Activated CD4-positive, alpha-beta T cell treated with anti-CD3 and anti-CD28 coated beads, Interleukin-2, amount 10 ng/mL, durations not matched to agents 7 days and 5 days (primary cell): Measurements from ENCODE around the gene CARM1. TPM values are rescaled to one million over a fixed set of nuclear protein-coding genes. Genes with fewer than 3 reads are reported as not detected.
A peak's percentile ranks its signal among the peaks of the same experiment; 100 is the strongest.
"Not testable (repeated sequence)": the region's sequence is repeated elsewhere in the genome, so short reads cannot be mapped to it uniquely, and the experiment has no call there.

Experiments
- CTCF ChIA-PET: fragments of 350-600 bp; sonication (Branson Sonifier 250); formaldehyde crosslinking; loops from one replicate; lab custom pipeline; 2021; ENCODE audit warnings: antibody characterized with exemption; lab: Charles Lee
- POLR2A ChIA-PET: fragments of 350-600 bp; sonication (Branson Sonifier 250); formaldehyde crosslinking; loops from one replicate; lab custom pipeline; 2021; ENCODE audit warnings: antibody characterized with exemption; lab: Charles Lee
- DNase-seq: peaks from one replicate; pipeline ENCODE4 v3.0.0-alpha.2; 2020
- H3K27ac Mint-ChIP-seq: one replicate; pipeline ENCODE4 v1.8.0; 2021; ENCODE audit warnings: mild to moderate bottlenecking, moderate library complexity, mixed read lengths
- H3K27me3 Mint-ChIP-seq: one replicate; pipeline ENCODE4 v1.8.0; 2021; ENCODE audit warnings: mixed read lengths
- H3K36me3 Mint-ChIP-seq: one replicate; pipeline ENCODE4 v1.8.0; 2021; ENCODE audit warnings: low read depth, mixed read lengths
- H3K4me1 Mint-ChIP-seq: one replicate; pipeline ENCODE4 v1.8.0; 2021; ENCODE audit warnings: mixed read lengths
- H3K4me3 Mint-ChIP-seq: one replicate; pipeline ENCODE4 v1.8.0; 2021; ENCODE audit warnings: mild to moderate bottlenecking, moderate library complexity, mixed read lengths
- H3K9me3 Mint-ChIP-seq: one replicate; pipeline ENCODE4 v1.8.0; 2021; ENCODE audit warnings: mixed read lengths
- total RNA-seq, 2 experiments: library from RNA; stranded (reverse); gene quantifications; one replicate each; pipeline ENCODE4 v1.2.3, GENCODE V29; 2021

Gene CARM1
- total RNA-seq, 2 experiments from 2014 or later: 32.4 to 34.3 TPM

DNA sequence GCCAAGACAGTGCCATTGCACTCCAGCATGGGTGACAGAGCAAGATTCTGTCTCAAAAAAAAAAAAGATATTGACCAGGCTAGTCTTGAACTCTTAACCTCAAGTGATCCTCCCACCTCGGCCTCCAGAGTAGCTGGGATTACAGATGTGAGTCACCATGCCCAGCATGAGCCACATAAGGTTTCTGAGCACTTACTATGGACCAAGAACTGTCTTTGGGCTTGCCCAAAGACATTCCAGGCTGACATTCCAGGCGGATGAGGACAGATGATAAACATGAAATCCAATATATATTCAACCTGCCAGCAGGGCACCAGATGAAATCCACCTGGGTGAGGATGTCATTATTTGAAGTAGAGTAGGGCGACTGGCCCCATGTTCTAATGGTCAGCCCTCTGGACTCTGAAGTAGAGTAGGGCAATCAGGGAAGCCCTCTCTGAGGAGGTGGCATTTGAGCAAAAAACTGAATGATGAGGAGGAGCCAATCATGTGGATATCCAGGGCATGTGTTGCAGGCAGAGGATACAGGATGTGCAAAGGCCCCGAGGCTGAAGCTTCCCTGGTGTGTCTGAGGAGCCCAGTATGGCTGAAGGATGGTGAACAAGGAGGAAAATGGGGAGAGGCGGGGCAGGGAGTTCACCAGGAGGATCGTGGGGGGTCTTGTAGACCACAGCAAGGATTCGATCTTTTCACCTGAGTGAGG is 19.1 kb upstream of the CARM1 start:
- Mint-ChIP-seq H3K4me1 (peaks cover 10% of the 10 kb centered on the region), H3K4me3 (no peak overlapping the region), H3K36me3 (no peaks in the 10 kb centered on the region), H3K27me3 (peaks cover 2% of the 10 kb centered on the region), H3K9me3 (no peaks in the 10 kb centered on the region), H3K27ac (no peak overlapping the region)
- no peak for DNase-seq
- ChIA-PET CTCF (interaction anchor here (0.6 to 4.4 kb wide), 4 partner anchors 12 to 135 kb away, joined by 3 to 27 read pairs (median 7); partner anchors contain the start of gene DNM2), POLR2A (no interaction called here)

GRCh38 chr19:10852941-10853340 is 18.4 kb upstream of the CARM1 start:
- DNase-seq: no peak
- ChIA-PET CTCF (interaction anchor here (1.1 to 4.4 kb wide), 3 partner anchors 11 to 136 kb away, joined by 4 to 27 read pairs (median 5); partner anchors contain the start of genes DNM2 and TMED1), POLR2A (interaction anchor here (0.6 kb wide), 1 partner anchor 47 kb away, joined by 4 read pairs; no protein-coding TSS in a partner anchor)
- H3K36me3 Mint-ChIP-seq: no peaks in the 10 kb centered on the region
- no peaks in the 10 kb centered on the region for H3K9me3 Mint-ChIP-seq
- no peak overlapping the region for H3K27ac Mint-ChIP-seq
- peaks cover 2% of the 10 kb centered on the region for H3K27me3 Mint-ChIP-seq
- H3K4me3 Mint-ChIP-seq: no peak overlapping the region
- peaks cover 8% of the 10 kb centered on the region for H3K4me1 Mint-ChIP-seq

DNA sequence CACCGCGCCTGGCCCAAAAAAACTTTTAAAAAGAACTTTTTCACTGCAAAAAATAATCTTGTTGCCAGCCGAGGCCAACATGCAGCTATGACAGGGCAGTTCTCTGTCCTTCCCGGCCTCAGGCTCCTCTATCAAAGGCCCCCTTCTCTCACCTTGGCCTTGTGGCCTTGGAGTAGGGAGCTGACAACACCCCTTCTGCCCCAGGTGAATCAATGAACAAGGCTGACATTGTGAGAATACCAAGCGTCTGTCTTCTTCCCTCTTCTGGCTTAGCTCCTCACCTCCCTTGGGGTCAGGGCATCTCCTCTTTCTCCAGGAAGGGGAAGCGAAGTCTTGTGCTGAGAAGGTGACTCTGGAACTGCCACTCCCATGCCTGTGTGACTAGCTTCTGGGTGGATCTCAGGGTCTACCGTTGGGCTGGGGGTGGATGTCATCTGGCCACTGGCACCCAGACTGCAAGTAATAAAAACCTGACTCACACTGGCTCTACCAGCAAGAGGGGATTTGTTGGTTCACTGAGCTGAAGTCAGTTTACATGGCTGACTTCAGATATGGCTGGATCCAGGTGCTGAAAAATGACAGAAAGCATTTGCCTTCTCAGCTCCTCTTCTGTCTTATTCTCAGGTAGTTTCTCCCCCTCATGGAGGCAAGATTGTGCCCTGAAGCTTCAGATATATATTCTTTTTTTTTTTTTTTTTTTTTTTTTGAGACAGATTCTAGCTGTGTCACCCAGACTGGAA is 16.8 kb upstream of the CARM1 start:
- Mint-ChIP-seq H3K4me3 (no peak overlapping the region), H3K4me1 (no peaks in the 10 kb centered on the region), H3K27me3 (no peaks in the 10 kb centered on the region), H3K9me3 (no peaks in the 10 kb centered on the region), H3K36me3 (no peaks in the 10 kb centered on the region), H3K27ac (no peak overlapping the region)
- no peak for DNase-seq
- CTCF ChIA-PET: interaction anchor here (0.6 to 4.4 kb wide), 6 partner anchors 9 to 136 kb away, joined by 3 to 27 read pairs (median 4); partner anchors contain the start of gene DNM2
- POLR2A ChIA-PET: interaction anchor here (0.6 kb wide), 1 partner anchor 25 kb away, joined by 3 read pairs; no protein-coding TSS in a partner anchor

DNA sequence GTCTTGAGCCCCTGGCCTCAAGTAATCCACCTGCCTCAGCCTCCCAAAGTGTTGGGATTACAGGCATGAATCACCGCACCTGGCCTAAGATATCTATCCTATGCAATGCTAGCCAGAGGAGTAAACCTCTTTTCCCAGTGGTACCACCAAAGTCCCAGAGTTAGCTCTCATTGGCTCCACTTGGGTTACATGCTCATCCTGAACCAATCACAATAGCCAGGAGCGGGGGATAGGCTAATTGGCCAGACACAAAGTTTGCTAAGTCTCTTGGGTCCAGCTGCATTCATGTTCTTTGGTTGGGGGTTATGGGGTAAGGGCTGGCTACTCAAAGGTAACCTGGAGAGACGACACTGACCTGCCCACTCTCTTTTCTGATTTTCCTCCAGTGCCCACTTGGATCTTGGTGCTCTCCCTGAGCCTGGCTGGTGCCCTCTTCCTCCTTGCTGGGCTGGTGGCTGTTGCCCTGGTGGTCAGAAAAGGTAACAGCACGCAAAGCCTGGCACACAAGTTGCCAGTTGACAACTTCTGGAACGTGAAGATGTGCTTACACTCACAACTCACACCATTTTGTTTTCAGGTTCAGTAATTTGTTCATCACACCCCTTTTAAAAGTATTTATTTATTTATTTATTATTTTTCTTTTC is 15.4 kb upstream of the CARM1 start:
- Mint-ChIP-seq H3K27ac (no peak overlapping the region), H3K9me3 (no peaks in the 10 kb centered on the region), H3K36me3 (no peaks in the 10 kb centered on the region), H3K4me1 (peaks cover under 1% of the 10 kb centered on the region), H3K4me3 (no peak overlapping the region), H3K27me3 (no peaks in the 10 kb centered on the region)
- CTCF ChIA-PET: interaction anchor here (0.9 to 4.4 kb wide), 5 partner anchors 8 to 139 kb away, joined by 4 to 27 read pairs (median 4); partner anchors contain the start of gene DNM2
- DNase-seq: peak; percentile 32
- POLR2A ChIA-PET: no interaction called here

- H3K4me3 Mint-ChIP-seq, H3K27ac Mint-ChIP-seq, H3K9me3 Mint-ChIP-seq, H3K36me3 Mint-ChIP-seq, POLR2A ChIA-PET, H3K27me3 Mint-ChIP-seq, H3K4me1 Mint-ChIP-seq, DNase-seq: not testable (repeated sequence)
- CTCF ChIA-PET: interaction anchor here (0.9 to 4.4 kb wide), 4 partner anchors 7 to 140 kb away, joined by 3 to 27 read pairs (median 4); partner anchors contain the start of gene DNM2
Measured at GRCh38 chr19:10856899-10857298, 14.5 kb upstream of the CARM1 start.

- H3K36me3 Mint-ChIP-seq: no peaks in the 10 kb centered on the region
- no peak overlapping the region for H3K27ac Mint-ChIP-seq
- H3K4me1 Mint-ChIP-seq: peaks cover 8% of the 10 kb centered on the region
- H3K27me3 Mint-ChIP-seq: no peaks in the 10 kb centered on the region
- ChIA-PET CTCF (interaction anchor here (0.6 to 1.4 kb wide), 11 partner anchors 9 to 277 kb away, joined by 3 to 8 read pairs (median 3); partner anchors contain the start of gene TMED1), POLR2A (no interaction called here)
- no peaks in the 10 kb centered on the region for H3K9me3 Mint-ChIP-seq
- DNase-seq: no peak
- no peak overlapping the region for H3K4me3 Mint-ChIP-seq
Measured at GRCh38 chr19:10858204-10858828, 13.0 kb upstream of the CARM1 start.

DNA sequence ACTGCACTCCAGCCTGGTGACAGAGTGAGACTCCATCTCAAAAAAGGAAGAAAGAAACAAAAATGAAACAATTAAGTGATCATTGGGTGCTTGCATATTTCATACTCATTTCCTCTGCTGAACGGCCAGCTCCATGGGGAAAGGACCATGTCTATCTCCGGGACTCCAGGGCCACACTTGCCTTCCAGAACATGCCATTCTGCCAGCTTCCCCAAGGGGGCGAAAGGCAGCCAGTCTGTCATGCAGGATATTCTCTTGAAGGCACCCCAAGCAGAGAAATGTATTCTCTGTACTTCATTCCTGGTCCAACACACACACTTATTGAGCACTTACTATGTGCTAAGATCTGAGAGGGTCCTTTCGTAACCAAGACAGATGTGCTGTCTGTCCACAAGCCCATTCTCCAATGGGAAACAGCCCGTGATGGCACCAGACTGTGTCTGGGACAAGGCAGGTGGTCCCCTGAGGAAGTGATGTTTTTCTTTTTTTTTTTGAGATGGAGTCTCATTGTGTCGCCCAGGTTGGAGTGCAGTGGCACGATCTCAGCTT is 10.2 kb upstream of the CARM1 start:
- ChIA-PET CTCF (interaction anchor here (0.6 to 1.8 kb wide), 7 partner anchors 10 to 144 kb away, joined by 4 to 6 read pairs (median 4); partner anchors contain the start of gene DNM2), POLR2A (interaction anchor here (0.5 kb wide), 1 partner anchor 792 kb away, joined by 4 read pairs; no protein-coding TSS in a partner anchor)
- Mint-ChIP-seq H3K9me3 (no peaks in the 10 kb centered on the region), H3K36me3 (no peaks in the 10 kb centered on the region), H3K27ac (no peak overlapping the region), H3K4me3 (no peak overlapping the region), H3K27me3 (no peaks in the 10 kb centered on the region), H3K4me1 (peaks cover 23% of the 10 kb centered on the region)
- peak; percentile 42 for DNase-seq

GRCh38 chr19:10862561-10863106 is 8.7 kb upstream of the CARM1 start:
- H3K36me3 Mint-ChIP-seq: no peaks in the 10 kb centered on the region
- no peak overlapping the region for H3K27ac Mint-ChIP-seq
- POLR2A ChIA-PET: interaction anchor here (0.6 to 0.7 kb wide), 2 partner anchors 161 to 163 kb away, joined by 5 read pairs; no protein-coding TSS in a partner anchor
- CTCF ChIA-PET: interaction anchor here (0.7 to 5.0 kb wide), 7 partner anchors 8 to 201 kb away, joined by 3 to 36 read pairs (median 3); partner anchors contain the start of gene TMED1
- no peaks in the 10 kb centered on the region for H3K9me3 Mint-ChIP-seq
- no peaks in the 10 kb centered on the region for H3K27me3 Mint-ChIP-seq
- DNase-seq: no peak
- no peak overlapping the region for H3K4me3 Mint-ChIP-seq
- peaks cover 25% of the 10 kb centered on the region for H3K4me1 Mint-ChIP-seq

DNA sequence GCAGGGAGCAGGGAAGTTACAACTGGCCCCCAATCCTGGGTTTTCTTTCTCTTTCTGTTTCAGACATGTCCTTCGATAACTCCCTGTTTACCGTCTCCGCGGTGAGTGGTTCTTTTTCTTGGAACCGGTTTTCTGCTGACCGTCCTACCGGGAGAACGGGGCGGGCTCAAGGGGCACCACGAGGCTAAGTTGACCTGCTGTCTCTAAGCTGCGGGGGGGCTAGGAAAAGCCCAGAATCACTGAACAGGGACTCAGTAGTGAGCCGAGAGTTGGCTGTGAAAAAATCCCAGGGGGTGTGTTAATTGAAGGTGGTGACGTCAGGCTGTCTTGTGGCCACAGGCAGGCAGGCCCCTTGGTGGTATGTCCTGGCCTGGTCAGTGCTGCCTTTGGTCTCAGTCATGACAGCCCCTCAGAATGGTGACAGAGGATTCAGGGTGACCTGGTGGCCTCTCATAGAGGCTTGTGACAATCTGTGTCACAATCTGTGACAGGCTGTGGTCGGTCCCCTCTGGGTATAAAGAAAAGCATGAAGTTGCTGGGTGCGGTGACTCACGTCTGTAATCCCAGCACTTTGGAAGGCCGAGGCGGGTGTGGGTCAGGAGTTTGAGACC is 8.1 kb upstream of the CARM1 start:
- Mint-ChIP-seq H3K27ac (no peak overlapping the region), H3K4me3 (no peak overlapping the region), H3K27me3 (no peaks in the 10 kb centered on the region), H3K36me3 (no peaks in the 10 kb centered on the region), H3K4me1 (peaks cover 31% of the 10 kb centered on the region), H3K9me3 (no peaks in the 10 kb centered on the region)
- no peak for DNase-seq
- POLR2A ChIA-PET: interaction anchor here (0.6 to 0.7 kb wide), 2 partner anchors 161 to 163 kb away, joined by 5 read pairs; no protein-coding TSS in a partner anchor
- CTCF ChIA-PET: interaction anchor here (0.7 to 5.0 kb wide), 14 partner anchors 8 to 446 kb away, joined by 3 to 64 read pairs (median 4); partner anchors contain the start of genes DNM2 and TMED1

DNA sequence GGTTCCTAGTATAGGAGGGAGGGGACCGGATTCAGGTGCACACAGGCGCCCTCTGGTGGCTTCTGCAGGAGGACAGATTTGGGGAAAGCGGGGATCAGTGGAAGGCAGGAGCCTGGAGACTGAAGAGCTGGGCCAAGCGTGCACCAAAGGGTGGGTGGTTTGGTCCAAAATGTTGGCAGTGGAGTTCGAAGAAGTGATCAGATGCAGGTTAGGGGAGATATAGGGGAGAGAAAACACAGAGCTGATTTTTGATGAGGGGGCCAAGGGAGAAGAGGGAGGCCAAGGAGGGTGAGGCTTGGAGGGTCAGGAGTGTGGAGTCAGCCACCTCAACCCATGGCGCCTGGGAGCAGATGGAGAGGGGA is 6.8 kb upstream of the CARM1 start:
- peak; percentile 87 for DNase-seq
- Mint-ChIP-seq H3K9me3 (no peaks in the 10 kb centered on the region), H3K4me1 (peaks cover 35% of the 10 kb centered on the region), H3K27me3 (no peaks in the 10 kb centered on the region), H3K27ac (peak overlapping the region; percentile 72), H3K36me3 (no peaks in the 10 kb centered on the region), H3K4me3 (no peak overlapping the region)
- ChIA-PET POLR2A (interaction anchor here (0.6 to 1.1 kb wide), 2 partner anchors 146 to 220 kb away, joined by 3 to 6 read pairs; partner anchors contain the start of gene DNM2), CTCF (interaction anchor here (0.5 to 5.0 kb wide), 37 partner anchors 9 to 1944 kb away, joined by 3 to 64 read pairs (median 4); partner anchors contain the start of genes DNM2, QTRT1, TMED1 and ZGLP1)

DNA sequence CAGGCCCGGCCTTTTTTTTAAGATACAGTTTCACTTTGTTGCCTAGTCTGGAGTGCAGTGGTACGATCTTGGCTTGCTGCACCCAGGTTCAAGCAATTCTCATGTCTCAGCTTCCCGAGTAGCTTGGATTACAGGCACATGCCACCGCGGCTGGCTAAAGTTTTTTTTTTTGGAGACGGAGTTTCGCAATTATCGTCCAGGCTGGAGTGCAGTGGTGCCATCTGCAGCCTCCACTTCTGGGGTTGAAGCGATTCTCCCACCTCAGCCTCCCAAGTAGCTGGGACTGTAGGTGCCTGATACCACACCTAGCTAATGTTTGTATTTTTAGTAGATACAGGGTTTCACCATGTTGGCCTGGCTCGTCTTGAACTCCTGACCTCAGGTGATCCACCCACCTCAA is 4.9 kb upstream of the CARM1 start:
- no peaks in the 10 kb centered on the region for H3K27me3 Mint-ChIP-seq
- no peaks in the 10 kb centered on the region for H3K36me3 Mint-ChIP-seq
- H3K4me3 Mint-ChIP-seq: no peak overlapping the region
- H3K27ac Mint-ChIP-seq: no peak overlapping the region
- POLR2A ChIA-PET: no interaction called here
- no peaks in the 10 kb centered on the region for H3K9me3 Mint-ChIP-seq
- peaks cover 40% of the 10 kb centered on the region for H3K4me1 Mint-ChIP-seq
- DNase-seq: no peak
- CTCF ChIA-PET: interaction anchor here (0.9 to 5.0 kb wide), 5 partner anchors 8 to 148 kb away, joined by 4 to 64 read pairs (median 7); partner anchors contain the start of genes DNM2 and TMED1
